Measurements from ENCODE around the gene PTPRE. TPM values are rescaled to one million over a fixed set of nuclear protein-coding genes. Genes with fewer than 3 reads are reported as not detected.

The PTPRE gene
- total RNA-seq, 1 experiment from 2014 or later: 12.3 TPM

GRCh38 chr10:127947211-127947610 is 40.3 kb downstream of the PTPRE start:
- Histone ChIP-seq H3K9ac (ENCODE audit: low read length) (no peak overlapping the region), H2AFZ (ENCODE audit: low read depth, low read length, poor library complexity, severe bottlenecking) (no peak overlapping the region), H3K9me2 (ENCODE audit: insufficient read depth) (no peaks in the 10 kb centered on the region), H3K9me3 (ENCODE audit: control insufficient read depth in 1 of 2, insufficient read depth in 1 of 2, low read depth in 1 of 2, low read length in 2 of 2) (no peaks in the 10 kb centered on the region), H3K4me2 (ENCODE audit: low read length) (no peak overlapping the region), H3K36me3 (ENCODE audit: control insufficient read depth in 1 of 2, insufficient read depth in 2 of 2, low read length in 2 of 2) (no peaks in the 10 kb centered on the region), H4K20me1 (ENCODE audit: insufficient read depth) (no peaks in the 10 kb centered on the region), H3K4me1 (ENCODE audit: control insufficient read depth in 1 of 2, insufficient read depth in 2 of 2, low read length in 2 of 2) (peaks cover 7 to 16% of the 10 kb centered on the region in 2 experiments; a peak in 3 of 4 replicates), H3K27ac (ENCODE audit: low read depth, low read length) (no peak overlapping the region), H3K27me3 (ENCODE audit: insufficient read depth, low read length) (no peaks in the 10 kb centered on the region), H3K79me2 (ENCODE audit: insufficient read depth, low read length) (no peaks in the 10 kb centered on the region), H3K4me3 (replicated peaks in 1 of 2; ENCODE audit: low read depth in 1 of 2, low read length in 2 of 2) (no peak overlapping the region)
- CTCF ChIA-PET: no interaction called here
- RAD21 ChIA-PET (ENCODE audit: low non-redundant PET in 1 of 2, low total read pairs in 2 of 2, uncharacterized antibody in 2 of 2, unreplicated experiment in 2 of 2): no interaction called here
- BruUV-seq (replicated peaks): no TSS peak
- DNase-seq (ENCODE audit: low read depth, low spot score) (no peak), ATAC-seq (no peak)
- POLR2A ChIA-PET: no interaction called here
- TF ChIP-seq POLR2A (IDR thresholded peaks at IDR 0.05; ENCODE audit: borderline replicate concordance, extremely low read depth, insufficient read depth, insufficient read length) (no peak), JUND (IDR thresholded peaks at IDR 0.05) (no peak), SRF (IDR thresholded peaks at IDR 0.05; ENCODE audit: low read depth) (no peak), FOSL1 (IDR thresholded peaks at IDR 0.05; ENCODE audit: low read depth) (no peak), ATF3 (IDR thresholded peaks at IDR 0.05) (no peak), POLR2AphosphoS5 (IDR thresholded peaks at IDR 0.05; ENCODE audit: low read depth, low read length) (no peak)
- intact Hi-C loops (cut with micrococcal nuclease): no loop called here

- Histone ChIP-seq H3K27me3 (ENCODE audit: insufficient read depth, low read length) (no peaks in the 10 kb centered on the region), H3K4me2 (ENCODE audit: low read length) (no peak overlapping the region), H3K36me3 (ENCODE audit: control insufficient read depth in 1 of 2, insufficient read depth in 2 of 2, low read length in 2 of 2) (no peaks in the 10 kb centered on the region), H3K4me1 (ENCODE audit: control insufficient read depth in 1 of 2, insufficient read depth in 2 of 2, low read length in 2 of 2) (peaks cover 7 to 16% of the 10 kb centered on the region in 2 experiments; a peak in 3 of 4 replicates), H4K20me1 (ENCODE audit: insufficient read depth) (no peaks in the 10 kb centered on the region), H3K79me2 (ENCODE audit: insufficient read depth, low read length) (no peaks in the 10 kb centered on the region), H2AFZ (ENCODE audit: low read depth, low read length, poor library complexity, severe bottlenecking) (no peak overlapping the region), H3K9me2 (ENCODE audit: insufficient read depth) (no peaks in the 10 kb centered on the region), H3K27ac (ENCODE audit: low read depth, low read length) (no peak overlapping the region), H3K9ac (ENCODE audit: low read length) (no peak overlapping the region), H3K9me3 (ENCODE audit: control insufficient read depth in 1 of 2, insufficient read depth in 1 of 2, low read depth in 1 of 2, low read length in 2 of 2) (no peaks in the 10 kb centered on the region), H3K4me3 (replicated peaks in 1 of 2; ENCODE audit: low read depth in 1 of 2, low read length in 2 of 2) (no peak overlapping the region)
- RAD21 ChIA-PET (ENCODE audit: low non-redundant PET in 1 of 2, low total read pairs in 2 of 2, uncharacterized antibody in 2 of 2, unreplicated experiment in 2 of 2): no interaction called here
- ATAC-seq (no peak), DNase-seq (ENCODE audit: low read depth, low spot score) (no peak)
- intact Hi-C loops (cut with micrococcal nuclease): no loop called here
- no TSS peak for BruUV-seq (replicated peaks)
- CTCF ChIA-PET: no interaction called here
- POLR2A ChIA-PET: no interaction called here
- TF ChIP-seq CBX3 (IDR thresholded peaks at IDR 0.05; ENCODE audit: low read depth) (no peak), RAD21 (IDR thresholded peaks at IDR 0.05; ENCODE audit: low read depth) (no peak), EZH2 (IDR thresholded peaks at IDR 0.05) (no peak), SP1 (IDR thresholded peaks at IDR 0.05; ENCODE audit: low read depth) (no peak), EGR1 (IDR thresholded peaks at IDR 0.05; ENCODE audit: low read depth) (no peak), ZNF274 (IDR thresholded peaks at IDR 0.05; ENCODE audit: low read depth, low read length) (no peak), EZH2phosphoT487 (IDR thresholded peaks at IDR 0.05; ENCODE audit: borderline replicate concordance) (no peak), SIN3A (IDR thresholded peaks at IDR 0.05; ENCODE audit: low read depth) (no peak), POLR2A (IDR thresholded peaks at IDR 0.05; ENCODE audit: borderline replicate concordance, extremely low read depth, insufficient read depth, insufficient read length) (no peak), POLR2AphosphoS5 (IDR thresholded peaks at IDR 0.05; ENCODE audit: low read depth, low read length) (no peak), YY1 (IDR thresholded peaks at IDR 0.05; ENCODE audit: extremely low read depth, insufficient replicate concordance, low read depth, low read length) (no peak), ZFX (IDR thresholded peaks at IDR 0.05) (no peak), CEBPB (IDR thresholded peaks at IDR 0.05; ENCODE audit: low read depth) (no peak), ZBTB33 (IDR thresholded peaks at IDR 0.05; ENCODE audit: extremely low read depth, insufficient replicate concordance, low read length) (no peak), CTCF (IDR thresholded peaks at IDR 0.05 in 2 of 3, conservative IDR thresholded peaks at IDR 0.05 in 1 of 3; ENCODE audit: borderline replicate concordance in 1 of 3, insufficient read depth in 1 of 3, low read depth in 2 of 3, low read length in 2 of 3) (no peak), FOSL1 (IDR thresholded peaks at IDR 0.05; ENCODE audit: low read depth) (no peak)
- TF ChIP-seq, protein P1, sequence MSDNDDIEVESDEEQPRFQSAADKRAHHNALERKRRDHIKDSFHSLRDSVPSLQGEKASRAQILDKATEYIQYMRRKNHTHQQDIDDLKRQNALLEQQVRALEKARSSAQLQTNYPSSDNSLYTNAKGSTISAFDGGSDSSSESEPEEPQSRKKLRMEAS (IDR thresholded peaks at IDR 0.05): no peak
These were observed 41.9 kb downstream of the PTPRE start for GRCh38 chr10:127948791-127949190.

Measured in HCT116 (cell line).